G401.6 (cell line): ENCODE measurements around the gene WSB1.

Experiments used
- FAIRE-seq: peaks from 2 replicates; lab custom pipeline; 2012; peaks lifted over from hg19 to GRCh38; lab: Jason Lieb, UNC

Gene WSB1

DNA sequence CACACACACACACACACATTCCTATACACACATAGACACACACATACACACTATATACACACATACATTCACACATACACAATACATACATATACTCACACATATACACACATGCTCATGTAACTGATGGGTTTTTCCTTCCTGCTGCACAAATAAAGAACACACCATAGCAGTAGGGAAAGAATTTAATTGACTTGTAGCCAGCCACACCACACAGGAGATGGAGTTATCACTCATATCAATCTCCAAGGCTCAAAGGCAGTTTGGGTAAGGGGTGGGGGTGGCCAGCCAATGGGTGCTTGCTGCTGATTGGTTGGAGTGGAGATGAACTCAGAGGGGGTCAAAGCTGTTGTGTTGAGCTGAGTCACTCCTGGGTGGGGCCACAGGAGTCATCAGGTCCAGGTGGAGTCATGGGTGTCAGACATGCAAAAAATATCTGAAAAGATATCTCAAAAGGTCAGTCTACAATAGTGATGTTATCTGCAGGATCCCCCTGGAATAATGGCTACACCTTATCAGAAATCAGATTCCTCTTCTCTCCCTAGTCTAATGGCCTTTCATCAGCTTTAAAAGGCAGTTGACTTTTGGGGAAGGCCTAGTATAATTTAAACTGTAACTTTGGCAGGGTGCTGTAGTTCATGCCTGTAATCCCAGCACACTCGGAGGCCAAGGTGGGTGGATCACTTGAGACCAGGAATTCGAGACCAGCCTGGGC, 46.1 kb downstream of the WSB1 start:
- FAIRE-seq, result no peak

DNA sequence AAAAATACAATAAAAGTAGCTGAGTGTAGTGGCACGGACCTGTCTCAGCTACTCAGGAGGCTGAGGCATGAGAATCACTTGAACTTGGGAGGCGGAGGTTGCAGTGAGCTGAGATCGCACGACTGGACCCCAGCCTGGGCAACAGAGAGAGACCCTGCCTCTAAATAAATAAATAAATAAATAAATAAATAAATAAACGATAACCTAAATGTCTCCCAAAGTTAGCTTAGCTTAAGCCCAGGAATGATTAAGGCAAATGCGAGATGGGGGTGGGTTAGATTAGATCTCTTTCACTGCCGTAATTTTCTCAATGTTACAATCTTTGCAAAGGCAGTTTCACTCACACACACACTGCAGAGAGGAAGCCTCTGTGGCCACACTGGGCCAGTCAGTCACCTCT, 46.7 kb downstream of the WSB1 start:
- no peak for FAIRE-seq

GRCh38 chr17:27341041-27341471, 47.1 kb downstream of the WSB1 start:
- FAIRE-seq, result no peak

DNA sequence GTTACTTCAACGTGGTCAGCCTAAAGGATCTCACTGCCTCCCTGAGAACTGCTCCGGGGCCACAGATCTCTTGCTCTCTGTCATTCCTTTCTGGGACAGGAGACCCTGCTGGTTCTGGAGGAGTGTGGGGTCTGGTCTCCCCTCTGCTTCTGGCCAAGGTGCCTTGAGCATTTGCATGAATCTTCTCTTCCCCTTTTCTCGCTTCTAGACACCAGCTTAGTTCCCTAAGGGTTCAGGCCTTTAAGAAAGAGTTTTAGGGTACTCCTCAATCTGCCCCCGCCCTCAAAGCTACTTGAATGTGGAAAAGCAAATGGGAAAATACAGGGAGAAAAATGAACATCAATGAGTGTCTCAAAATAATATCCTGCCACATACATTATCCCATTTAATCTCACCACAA, 48.1 kb downstream of the WSB1 start:
- FAIRE-seq, result no peak

DNA sequence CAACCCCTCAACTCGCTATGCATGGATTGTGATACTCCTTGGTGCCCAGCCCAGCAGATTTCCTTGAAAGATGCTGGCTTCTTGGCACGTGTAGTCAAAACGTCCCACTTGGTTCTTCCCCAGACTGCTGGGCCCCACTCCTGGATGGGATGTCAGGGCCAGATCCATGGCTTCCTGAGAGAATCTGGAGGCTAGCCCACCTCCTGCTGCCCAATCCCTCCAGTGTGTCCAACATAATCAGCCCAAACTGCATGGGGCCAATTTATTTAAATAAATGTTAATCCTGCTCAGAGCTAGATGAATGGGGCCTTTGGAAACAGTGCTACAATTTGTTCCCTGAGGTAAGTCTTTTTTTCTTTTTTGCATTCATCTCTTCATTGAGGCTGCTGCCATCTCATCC, 49.4 kb downstream of the WSB1 start:
- FAIRE-seq, result no peak

GRCh38 chr17:27343977-27344607, 50.2 kb downstream of the WSB1 start:
- no peak for FAIRE-seq

DNA sequence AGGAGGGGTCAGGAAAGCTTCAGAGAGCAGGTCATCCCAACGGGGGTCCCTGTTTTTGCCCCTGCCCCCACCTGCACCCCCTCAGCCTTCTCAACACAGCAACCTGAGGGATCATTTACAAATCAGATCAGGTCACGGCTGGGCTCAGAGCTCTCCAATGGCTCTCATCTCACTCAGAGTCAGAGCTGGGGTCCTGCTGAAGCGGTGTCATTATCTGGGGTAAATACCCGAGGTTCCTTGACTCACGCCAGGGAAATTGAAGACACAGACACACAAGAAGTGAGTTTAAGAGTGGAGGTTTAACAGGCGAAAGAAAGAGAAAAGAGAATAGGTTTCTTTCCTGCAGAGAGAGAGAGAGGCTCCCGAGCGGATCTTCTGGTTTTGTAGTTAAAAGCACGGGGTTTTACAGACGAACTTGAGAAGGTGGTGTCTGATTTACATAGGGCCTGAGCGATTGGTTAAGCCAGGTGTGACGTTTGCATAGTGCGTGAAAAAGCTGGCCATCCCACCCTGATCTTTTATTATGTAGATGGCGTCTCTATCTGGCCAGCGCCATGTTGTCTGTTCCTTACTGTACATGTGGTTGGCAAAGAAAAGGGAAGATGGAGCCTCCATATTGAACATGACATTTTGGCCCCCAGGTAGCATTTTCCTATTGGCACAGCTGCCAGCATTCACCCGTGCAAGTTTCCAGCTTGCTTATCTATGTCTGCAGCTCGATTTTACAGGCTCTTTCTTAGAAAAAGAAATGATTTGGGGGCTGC, 51.4 kb downstream of the WSB1 start:
- no peak for FAIRE-seq

- FAIRE-seq, result no peak
Measured at GRCh38 chr17:27346228-27346899, 52.5 kb downstream of the WSB1 start.

- FAIRE-seq, result no peak
Measured at GRCh38 chr17:27348196-27348595, 54.3 kb downstream of the WSB1 start.

- no peak for FAIRE-seq
Measured at GRCh38 chr17:27349540-27350021, 55.7 kb downstream of the WSB1 start.

- no peak for FAIRE-seq
Measured at GRCh38 chr17:27351759-27352158, 57.8 kb downstream of the WSB1 start.

GRCh38 chr17:27352448-27353032, 58.6 kb downstream of the WSB1 start:
- FAIRE-seq, result no peak

- no peak for FAIRE-seq
Measured at GRCh38 chr17:27353033-27353460, 59.1 kb downstream of the WSB1 start.

DNA sequence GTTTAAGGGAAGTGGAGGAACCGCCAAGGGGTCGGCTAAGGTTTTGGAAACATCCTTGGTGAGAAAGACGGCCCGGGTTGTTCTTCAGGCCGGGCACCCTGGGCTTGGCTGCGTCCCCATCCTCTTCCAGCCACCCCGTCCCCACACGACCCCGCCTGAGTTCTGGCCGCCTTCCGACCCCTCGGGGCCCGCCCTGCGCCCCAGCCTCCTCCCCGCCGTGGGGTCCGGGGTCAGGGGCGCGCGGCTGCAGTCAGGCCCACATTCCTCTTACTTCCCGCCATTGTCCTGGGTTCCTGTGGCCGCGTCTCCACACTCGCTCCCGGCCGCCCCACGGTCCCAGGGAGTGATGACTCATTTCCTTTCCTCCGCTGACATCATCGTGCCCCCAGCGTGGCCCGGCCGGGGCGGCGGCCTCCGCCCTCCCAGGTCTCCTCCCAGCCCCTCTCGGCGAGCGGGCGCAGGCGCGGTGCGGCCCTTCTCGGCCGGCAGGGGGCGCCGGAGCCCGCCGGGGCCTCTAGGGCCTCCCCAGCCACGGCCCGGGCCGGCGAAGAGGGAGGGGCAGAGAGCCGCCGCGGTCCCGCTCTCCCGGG, 59.6 kb downstream of the WSB1 start:
- FAIRE-seq, result no peak

DNA sequence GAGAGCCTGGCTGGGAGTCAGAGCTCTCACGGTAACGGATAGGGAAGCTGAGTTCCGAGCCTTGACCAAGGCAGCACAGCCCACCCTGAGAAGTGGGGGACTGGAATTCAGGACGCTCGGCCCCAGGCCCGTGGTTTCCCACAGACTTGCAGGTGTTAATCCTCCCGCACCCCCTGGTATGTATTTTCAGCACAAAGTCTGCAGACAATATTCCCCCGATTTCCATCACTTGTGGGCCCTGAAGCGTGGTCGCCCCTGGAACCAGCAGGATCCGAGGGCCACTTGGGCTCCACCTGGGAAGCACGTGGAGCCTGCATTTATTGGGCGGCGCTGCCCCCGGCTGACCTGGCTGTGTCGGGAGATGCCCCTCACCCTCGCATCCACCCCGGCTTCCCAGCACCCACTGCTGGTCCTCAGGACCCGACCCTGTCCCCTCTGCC, 60.2 kb downstream of the WSB1 start:
- no peak for FAIRE-seq

DNA sequence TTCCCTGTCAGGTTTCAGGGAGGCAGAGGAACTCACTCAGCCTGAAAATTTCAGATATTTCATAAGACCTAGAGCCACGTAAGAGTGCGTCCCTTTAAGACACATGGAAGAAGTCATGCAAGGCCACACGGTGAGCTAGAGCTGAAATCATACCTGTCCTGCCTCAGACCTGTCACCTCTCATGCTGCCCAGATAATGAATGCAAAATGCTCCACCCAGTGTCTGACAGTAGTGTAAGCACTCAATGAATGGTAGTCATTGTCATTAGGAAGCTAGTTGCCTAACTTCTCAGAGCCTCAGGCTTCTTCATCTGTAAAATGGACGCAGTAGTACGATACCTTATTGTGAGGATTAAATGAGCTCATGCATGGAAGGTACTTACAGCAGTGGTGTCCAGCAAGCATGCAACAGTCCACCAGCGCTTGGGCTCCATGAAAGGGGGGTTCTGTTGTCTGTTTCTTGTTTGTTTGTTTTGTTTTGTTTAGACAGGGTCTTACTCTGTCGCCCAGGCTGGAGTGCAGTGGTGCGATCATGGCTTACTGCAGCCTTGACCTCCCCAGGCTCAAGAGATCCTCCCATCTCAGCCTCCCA, 60.7 kb downstream of the WSB1 start:
- no peak for FAIRE-seq

GRCh38 chr17:27355419-27355818, 61.5 kb downstream of the WSB1 start:
- FAIRE-seq, result no peak

DNA sequence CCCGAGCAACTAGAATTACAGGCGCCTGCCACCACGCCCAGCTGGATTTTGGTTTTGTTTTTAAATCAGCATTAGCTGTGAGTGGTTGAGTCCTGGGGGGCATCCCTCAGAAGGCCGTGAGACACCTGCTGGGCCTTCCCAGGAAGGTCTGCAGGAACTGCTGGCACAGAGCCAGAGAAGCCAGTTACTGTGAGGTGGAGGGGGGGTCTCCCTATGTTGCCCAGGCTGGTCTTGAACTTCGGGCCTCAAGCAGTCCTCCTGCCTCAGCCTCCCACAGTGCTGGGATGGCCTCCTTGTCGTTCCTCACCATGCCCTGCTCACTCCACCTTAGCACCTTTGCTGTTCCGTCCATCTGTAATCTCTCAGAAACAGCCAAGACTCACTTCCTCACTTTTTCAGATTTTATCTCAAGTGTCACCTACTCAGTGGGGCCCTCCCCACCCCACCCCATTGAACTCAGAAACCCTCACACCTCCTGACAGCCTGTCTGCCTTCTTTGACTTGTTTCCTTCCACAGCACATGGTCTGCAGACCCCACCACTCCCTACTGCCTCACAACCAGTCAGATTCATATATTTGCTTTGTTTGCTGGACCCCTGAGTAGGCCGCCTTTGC, 62.3 kb downstream of the WSB1 start:
- FAIRE-seq, result no peak

GRCh38 chr17:27357236-27357635, 63.3 kb downstream of the WSB1 start:
- FAIRE-seq, result no peak

GRCh38 chr17:27360507-27360906, 66.6 kb downstream of the WSB1 start:
- no peak for FAIRE-seq

DNA sequence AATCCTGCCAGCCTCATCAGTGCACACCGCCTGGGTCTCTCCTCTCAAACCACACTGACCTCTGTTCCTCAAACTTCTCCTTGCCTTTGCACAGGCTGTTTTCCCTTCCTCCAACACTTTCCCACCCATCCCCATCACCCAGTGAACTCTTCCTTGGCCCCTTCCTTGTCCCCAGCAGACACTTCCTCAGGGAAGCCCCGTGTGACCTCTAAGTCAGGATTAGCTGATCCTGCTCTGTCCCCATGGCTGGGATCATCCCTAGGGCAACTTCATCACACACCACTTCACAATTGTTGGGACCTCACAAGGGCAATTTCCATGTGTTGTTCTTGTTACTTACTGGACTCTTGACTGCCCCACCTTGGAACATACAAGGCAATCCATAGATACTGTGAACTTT, 67.8 kb downstream of the WSB1 start:
- FAIRE-seq, result no peak
